Testis (tissue), 2 donors: Measurements from ENCODE around the gene FAM83C.

Experiments used
- CTCF ChIP-seq, 3 experiments: fragments of 450-650 bp in 2 of 3; fragments of 200-600 bp in 1 of 3; sonication (generic) in 1 of 3; IDR thresholded peaks; one replicate each; pipeline ENCODE4 v1.5.1; 2016 to 2019; ENCODE audit warnings: antibody characterized with exemption in 3 of 3, mild to moderate bottlenecking in 2 of 3, moderate library complexity in 1 of 3
- POLR2A ChIP-seq: fragments of 450-650 bp; IDR thresholded peaks from one replicate; pipeline ENCODE4 v1.6.1; 2017; ENCODE audit warnings: antibody characterized with exemption, mild to moderate bottlenecking, moderate library complexity

DNA sequence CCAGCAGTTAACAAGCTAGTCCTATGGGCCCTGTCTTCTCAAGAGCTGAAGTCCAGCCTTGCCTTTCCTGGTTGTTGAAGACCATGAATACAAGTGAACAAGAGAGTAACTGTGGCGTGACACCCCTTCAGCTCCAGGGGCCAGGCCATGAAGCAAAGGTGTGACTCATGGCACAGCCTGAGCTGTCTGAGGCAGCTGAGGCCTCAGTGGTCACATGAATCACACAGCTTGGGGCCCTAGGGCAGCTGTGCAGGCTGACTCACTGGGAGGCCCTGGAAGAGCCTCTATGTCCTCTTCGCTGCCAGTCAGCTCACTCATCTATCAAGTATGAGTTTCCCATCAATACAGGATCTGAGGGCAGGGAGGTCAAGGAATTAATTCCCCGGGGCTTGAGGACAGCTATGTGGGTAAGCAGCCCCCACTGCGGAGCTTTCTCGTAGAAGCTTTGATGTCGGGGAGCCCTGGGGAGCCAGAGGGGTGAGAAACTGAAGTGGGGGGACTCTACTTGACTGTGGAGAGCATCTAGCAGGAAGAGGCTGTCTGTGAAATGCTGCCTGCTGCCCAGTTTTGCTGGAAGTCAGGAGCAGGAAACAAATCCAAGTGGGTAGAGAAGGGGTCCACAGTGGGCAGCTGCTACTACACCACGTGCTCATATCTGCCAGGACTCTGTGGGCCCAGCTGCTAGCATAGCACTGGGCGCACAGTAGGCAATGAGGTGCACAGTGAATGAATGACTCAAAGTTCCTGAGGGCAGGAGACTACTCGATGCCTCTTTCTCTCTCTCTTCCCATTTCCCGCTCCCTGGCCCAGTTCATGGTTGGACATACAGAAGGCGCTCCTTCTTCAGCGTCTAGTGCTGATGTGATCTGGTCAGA is 13.7 kb upstream of the FAM83C start:
- no peak for TF ChIP-seq CTCF (IDR thresholded peaks at IDR 0.05)
- no peak for TF ChIP-seq POLR2A
